ENCODE data around the gene AJUBA. TPM values are rescaled to one million over a fixed set of nuclear protein-coding genes. Genes with fewer than 3 reads are reported as not detected.

Gene AJUBA
- total and polyA plus RNA-seq, 2 of the 8 experiments (the other 6 are each of a cell fraction or from before 2014, with no cell fraction given) = 33.1 to 46.0 TPM

GRCh38 chr14:22995889-22996625, 13.7 kb upstream of the AJUBA start (continued):
- TF ChIP-seq, protein P1, sequence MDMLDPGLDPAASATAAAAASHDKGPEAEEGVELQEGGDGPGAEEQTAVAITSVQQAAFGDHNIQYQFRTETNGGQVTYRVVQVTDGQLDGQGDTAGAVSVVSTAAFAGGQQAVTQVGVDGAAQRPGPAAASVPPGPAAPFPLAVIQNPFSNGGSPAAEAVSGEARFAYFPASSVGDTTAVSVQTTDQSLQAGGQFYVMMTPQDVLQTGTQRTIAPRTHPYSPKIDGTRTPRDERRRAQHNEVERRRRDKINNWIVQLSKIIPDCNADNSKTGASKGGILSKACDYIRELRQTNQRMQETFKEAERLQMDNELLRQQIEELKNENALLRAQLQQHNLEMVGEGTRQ (IDR thresholded peaks at IDR 0.05; ENCODE audit: low read length) = no peak
- no peak for TF ChIP-seq TCF12 (IDR thresholded peaks at IDR 0.05; ENCODE audit: low read depth, low read length)
- no peak for TF ChIP-seq RXRA (IDR thresholded peaks at IDR 0.05; ENCODE audit: insufficient read depth, low read depth, low read length)
- no peak for TF ChIP-seq FOSL1 (IDR thresholded peaks at IDR 0.05; ENCODE audit: insufficient read depth, low read depth, low read length)
- no peak for TF ChIP-seq EGR1 (IDR thresholded peaks at IDR 0.05; ENCODE audit: borderline replicate concordance, low read depth, low read length)
- no peak for TF ChIP-seq SP1 (IDR thresholded peaks at IDR 0.05; ENCODE audit: low read depth, low read length)
- no peak for TF ChIP-seq BRCA1 (IDR thresholded peaks at IDR 0.05; ENCODE audit: low read depth, low read length)
- no peak for TF ChIP-seq RFX5 (IDR thresholded peaks at IDR 0.05; ENCODE audit: borderline replicate concordance, low read depth, low read length)
- TF ChIP-seq GABPA (IDR thresholded peaks at IDR 0.05; ENCODE audit: borderline replicate concordance, insufficient read depth, low read length) = no peak
